HepG2 (cell line): Measurements from ENCODE around the gene HLF. TPM values are rescaled to one million over a fixed set of nuclear protein-coding genes. Genes with fewer than 3 reads are reported as not detected.

Experiments
- EEA1 ChIP-seq: sonication (generic); formaldehyde crosslinking; IDR thresholded peaks from 2 replicates; pipeline ENCODE4 v1.5.1; 2020; ENCODE audit warnings: mild to moderate bottlenecking, missing genetic modification reagents, borderline replicate concordance
- FOXP1 ChIP-seq, 2 experiments: fragments of 450-650 bp in 1 of 2; IDR thresholded peaks; 2 replicates each; pipeline ENCODE4 v1.6.1; 2017 to 2018; ENCODE audit warnings: antibody characterized with exemption in 1 of 2
- KMT2B ChIP-seq: IDR thresholded peaks from 2 replicates; pipeline ENCODE4 v1.6.1; 2016; ENCODE audit warnings: missing genetic modification reagents, missing compliant biosample characterization
- MTA1 ChIP-seq: sonication (generic); formaldehyde crosslinking; IDR thresholded peaks from 2 replicates; pipeline ENCODE4 v1.4.0; 2020; ENCODE audit warnings: missing genetic modification reagents, mild to moderate bottlenecking, borderline replicate concordance
- NBN ChIP-seq: fragments of 450-650 bp; conservative IDR thresholded peaks from 2 replicates; pipeline ENCODE4 v1.6.1; 2017
- NCOR1 ChIP-seq: fragments of 200-600 bp; sonication (generic); IDR thresholded peaks from 2 replicates; pipeline ENCODE4 v1.7.0; 2017; ENCODE audit warnings: antibody characterized with exemption, low read length, borderline replicate concordance
- POLR2G ChIP-seq: fragments of 200-400 bp; formaldehyde crosslinking; IDR thresholded peaks from 2 replicates; pipeline ENCODE4 v1.6.1; 2018; ENCODE audit warnings: mild to moderate bottlenecking, low read depth, low read length, moderate library complexity
- RBFOX2 ChIP-seq: fragments of 200-400 bp; formaldehyde crosslinking; IDR thresholded peaks from 2 replicates; pipeline ENCODE4 v1.6.1; 2017; ENCODE audit warnings: low read depth, mild to moderate bottlenecking, low read length
- RBM22 ChIP-seq: fragments of 200-400 bp; formaldehyde crosslinking; optimal IDR thresholded peaks from 2 replicates; pipeline ENCODE3; 2017; ENCODE audit warnings: mild to moderate bottlenecking, low read length, moderate library complexity
- SALL1 ChIP-seq: sonication (generic); formaldehyde crosslinking; IDR thresholded peaks from 2 replicates; pipeline ENCODE4 v1.8.0; 2022; ENCODE audit warnings: mild to moderate bottlenecking, missing genetic modification reagents
- WIZ ChIP-seq: sonication (generic); formaldehyde crosslinking; IDR thresholded peaks from 2 replicates; pipeline ENCODE4 v1.5.1; 2020; ENCODE audit warnings: mild to moderate bottlenecking, missing genetic modification reagents
- ZFP37 ChIP-seq: sonication (generic); formaldehyde crosslinking; IDR thresholded peaks from 2 replicates; pipeline ENCODE4 v1.4.0; 2020; ENCODE audit warnings: missing genetic modification reagents, borderline replicate concordance
- ZNF274 ChIP-seq: sonication (generic); formaldehyde crosslinking; IDR thresholded peaks from 2 replicates; pipeline ENCODE4 v1.5.1; 2020; ENCODE audit warnings: mild to moderate bottlenecking, missing genetic modification reagents
- ZNF619 ChIP-seq: sonication (generic); formaldehyde crosslinking; IDR thresholded peaks from 2 replicates; pipeline ENCODE4 v1.4.0; 2020; ENCODE audit warnings: mild to moderate bottlenecking, missing genetic modification reagents
- ZNF629 ChIP-seq: sonication (generic); formaldehyde crosslinking; conservative IDR thresholded peaks from 2 replicates; pipeline ENCODE4 v1.5.0; 2020; ENCODE audit warnings: missing genetic modification reagents
- ZSCAN22 ChIP-seq: sonication (generic); formaldehyde crosslinking; IDR thresholded peaks from 2 replicates; pipeline ENCODE4 v1.4.0; 2020; ENCODE audit warnings: mild to moderate bottlenecking, missing genetic modification reagents
- polyA plus RNA-seq, 8 experiments: library from polyadenylated mRNA; depleted of rRNA in 3 of 8; stranded (reverse) in 7 of 8; unstranded in 1 of 8; fragments of >200 nt; fragmentation: Illumina TruSeq in 4 of 8; extraction: Trizol in 4 of 8; gene quantifications; 2 replicates each; pipeline versions ENCODE4 v1.2.1 to v1.2.3, GENCODE V29; 2011 to 2016; ENCODE audit warnings: low read depth in 4 of 8, missing spikeins in 1 of 8, mixed read lengths in 1 of 8; ENCODE audit not compliant: insufficient read depth in 1 of 8
- total RNA-seq, 5 experiments: library from RNA; depleted of rRNA; stranded (reverse); fragments of >200 nt; fragmentation: Illumina TruSeq; extraction: Trizol; gene quantifications; 2 replicates each; pipeline ENCODE4 v1.2.3, GENCODE V29; 2016; ENCODE audit warnings: low read depth in 1 of 5
- TF ChIP-seq, protein P1 (sequence below): IDR thresholded peaks from 2 replicates; pipeline ENCODE4 v1.6.1; 2012; ENCODE audit warnings: inconsistent platforms
- TF ChIP-seq, protein P2 (sequence below): IDR thresholded peaks from 2 replicates; pipeline ENCODE4 v1.6.1; 2016; ENCODE audit warnings: low read depth, borderline replicate concordance
- TF ChIP-seq, protein P3 (sequence below): sonication (generic); formaldehyde crosslinking; IDR thresholded peaks from 2 replicates; pipeline ENCODE4 v1.9.0; 2022; ENCODE audit warnings: low read depth, missing genetic modification reagents
- TF ChIP-seq, protein P4 (sequence below): sonication (generic); formaldehyde crosslinking; conservative IDR thresholded peaks from 2 replicates; pipeline ENCODE4 v1.8.1; 2023; ENCODE audit warnings: missing genetic modification reagents
- TF ChIP-seq, protein P5 (sequence below): sonication (generic); IDR thresholded peaks from 2 replicates; pipeline ENCODE4 v1.6.1; 2016; ENCODE audit warnings: low read depth, borderline replicate concordance
- TF ChIP-seq, protein P6 (sequence below): sonication (generic); formaldehyde crosslinking; IDR thresholded peaks from 2 replicates; pipeline ENCODE4 v1.4.0; 2020; ENCODE audit warnings: missing genetic modification reagents, borderline replicate concordance

HLF gene
- total and polyA plus RNA-seq, 2 of the 13 experiments (the other 11 are each of a cell fraction or from before 2014, with no cell fraction given), result 202 to 346 TPM

DNA sequence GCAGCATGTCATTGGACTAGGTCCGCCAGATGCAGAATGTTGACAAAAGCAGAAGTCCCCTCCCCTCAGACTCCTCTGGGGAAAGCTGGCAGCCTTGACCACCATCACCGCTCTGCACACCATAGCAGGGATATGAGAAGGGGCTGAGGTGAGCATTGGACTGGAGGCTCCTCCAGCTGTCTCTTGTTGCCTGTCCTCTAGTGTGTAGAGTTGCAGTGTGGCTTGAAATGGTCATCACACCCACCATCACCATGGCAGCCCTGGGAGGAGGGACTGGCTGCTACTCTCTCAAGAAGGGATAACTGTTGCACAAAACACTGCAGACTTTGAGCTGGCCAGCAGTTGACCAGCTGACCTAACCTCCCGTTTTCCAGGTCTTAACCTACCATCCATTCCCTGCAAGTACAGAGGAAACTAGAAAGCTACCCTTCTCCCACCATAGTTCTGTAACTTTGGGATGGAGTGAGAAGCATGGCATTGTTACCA lies 38.3 kb downstream of the HLF start (continued):
- TF ChIP-seq, protein P1, sequence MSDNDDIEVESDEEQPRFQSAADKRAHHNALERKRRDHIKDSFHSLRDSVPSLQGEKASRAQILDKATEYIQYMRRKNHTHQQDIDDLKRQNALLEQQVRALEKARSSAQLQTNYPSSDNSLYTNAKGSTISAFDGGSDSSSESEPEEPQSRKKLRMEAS, result peak; percentile 12; the same call in 1 of the 2 replicates
- 0 out of 2 replicates have a peak, but pooled peaks have one; percentile 33 for TF ChIP-seq NCOR1
- TF ChIP-seq ZFP37 (CRISPR knock-in tag), result no peak
- TF ChIP-seq ZNF629 (CRISPR knock-in tag), result no peak
- peak; percentile 52 for TF ChIP-seq SALL1 (CRISPR knock-in tag)
- peak; percentile 37 for TF ChIP-seq RBM22
- peak; percentile 72; the same call in 1 of the 2 replicates for TF ChIP-seq EEA1 (CRISPR knock-in tag)
- no peak for TF ChIP-seq MTA1
- TF ChIP-seq POLR2G, result peak; percentile 29; the same call in 1 of the 2 replicates
- TF ChIP-seq WIZ (CRISPR knock-in tag), result 0 out of 2 replicates have a peak, but pooled peaks have one; percentile 74
- TF ChIP-seq KMT2B (CRISPR knock-in tag), result no peak
- 0 out of 2 replicates have a peak, but pooled peaks have one; percentile 52 for TF ChIP-seq ZNF274 (CRISPR knock-in tag)
- no peak for TF ChIP-seq ZSCAN22 (CRISPR knock-in tag)
- TF ChIP-seq, protein P2, sequence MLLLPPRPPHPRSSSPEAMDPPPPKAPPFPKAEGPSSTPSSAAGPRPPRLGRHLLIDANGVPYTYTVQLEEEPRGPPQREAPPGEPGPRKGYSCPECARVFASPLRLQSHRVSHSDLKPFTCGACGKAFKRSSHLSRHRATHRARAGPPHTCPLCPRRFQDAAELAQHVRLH (CRISPR knock-in tag), result no peak
- TF ChIP-seq NBN, result no peak
- TF ChIP-seq FOXP1 (IDR thresholded peaks at IDR 0.05), result no peak
- no peak for TF ChIP-seq FOXP1 (CRISPR knock-in tag; IDR thresholded peaks at IDR 0.05)
- TF ChIP-seq, protein P3, sequence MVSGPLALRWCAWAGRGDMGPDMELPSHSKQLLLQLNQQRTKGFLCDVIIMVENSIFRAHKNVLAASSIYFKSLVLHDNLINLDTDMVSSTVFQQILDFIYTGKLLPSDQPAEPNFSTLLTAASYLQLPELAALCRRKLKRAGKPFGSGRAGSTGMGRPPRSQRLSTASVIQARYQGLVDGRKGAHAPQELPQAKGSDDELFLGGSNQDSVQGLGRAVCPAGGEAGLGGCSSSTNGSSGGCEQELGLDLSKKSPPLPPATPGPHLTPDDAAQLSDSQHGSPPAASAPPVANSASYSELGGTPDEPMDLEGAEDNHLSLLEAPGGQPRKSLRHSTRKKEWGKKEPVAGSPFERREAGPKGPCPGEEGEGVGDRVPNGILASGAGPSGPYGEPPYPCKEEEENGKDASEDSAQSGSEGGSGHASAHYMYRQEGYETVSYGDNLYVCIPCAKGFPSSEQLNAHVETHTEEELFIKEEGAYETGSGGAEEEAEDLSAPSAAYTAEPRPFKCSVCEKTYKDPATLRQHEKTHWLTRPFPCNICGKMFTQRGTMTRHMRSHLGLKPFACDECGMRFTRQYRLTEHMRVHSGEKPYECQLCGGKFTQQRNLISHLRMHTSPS (CRISPR knock-in tag), result no peak
- TF ChIP-seq RBFOX2, result 0 out of 2 replicates have a peak, but pooled peaks have one; percentile 8
- TF ChIP-seq, protein P4, sequence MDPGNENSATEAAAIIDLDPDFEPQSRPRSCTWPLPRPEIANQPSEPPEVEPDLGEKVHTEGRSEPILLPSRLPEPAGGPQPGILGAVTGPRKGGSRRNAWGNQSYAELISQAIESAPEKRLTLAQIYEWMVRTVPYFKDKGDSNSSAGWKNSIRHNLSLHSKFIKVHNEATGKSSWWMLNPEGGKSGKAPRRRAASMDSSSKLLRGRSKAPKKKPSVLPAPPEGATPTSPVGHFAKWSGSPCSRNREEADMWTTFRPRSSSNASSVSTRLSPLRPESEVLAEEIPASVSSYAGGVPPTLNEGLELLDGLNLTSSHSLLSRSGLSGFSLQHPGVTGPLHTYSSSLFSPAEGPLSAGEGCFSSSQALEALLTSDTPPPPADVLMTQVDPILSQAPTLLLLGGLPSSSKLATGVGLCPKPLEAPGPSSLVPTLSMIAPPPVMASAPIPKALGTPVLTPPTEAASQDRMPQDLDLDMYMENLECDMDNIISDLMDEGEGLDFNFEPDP (CRISPR knock-in tag), result no peak
- TF ChIP-seq, protein P5, sequence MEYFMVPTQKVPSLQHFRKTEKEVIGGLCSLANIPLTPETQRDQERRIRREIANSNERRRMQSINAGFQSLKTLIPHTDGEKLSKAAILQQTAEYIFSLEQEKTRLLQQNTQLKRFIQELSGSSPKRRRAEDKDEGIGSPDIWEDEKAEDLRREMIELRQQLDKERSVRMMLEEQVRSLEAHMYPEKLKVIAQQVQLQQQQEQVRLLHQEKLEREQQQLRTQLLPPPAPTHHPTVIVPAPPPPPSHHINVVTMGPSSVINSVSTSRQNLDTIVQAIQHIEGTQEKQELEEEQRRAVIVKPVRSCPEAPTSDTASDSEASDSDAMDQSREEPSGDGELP, result peak; percentile 41; the same call in 1 of the 2 replicates
- TF ChIP-seq ZNF619 (CRISPR knock-in tag), result 0 out of 2 replicates have a peak, but pooled peaks have one; percentile 8
- TF ChIP-seq, protein P6, sequence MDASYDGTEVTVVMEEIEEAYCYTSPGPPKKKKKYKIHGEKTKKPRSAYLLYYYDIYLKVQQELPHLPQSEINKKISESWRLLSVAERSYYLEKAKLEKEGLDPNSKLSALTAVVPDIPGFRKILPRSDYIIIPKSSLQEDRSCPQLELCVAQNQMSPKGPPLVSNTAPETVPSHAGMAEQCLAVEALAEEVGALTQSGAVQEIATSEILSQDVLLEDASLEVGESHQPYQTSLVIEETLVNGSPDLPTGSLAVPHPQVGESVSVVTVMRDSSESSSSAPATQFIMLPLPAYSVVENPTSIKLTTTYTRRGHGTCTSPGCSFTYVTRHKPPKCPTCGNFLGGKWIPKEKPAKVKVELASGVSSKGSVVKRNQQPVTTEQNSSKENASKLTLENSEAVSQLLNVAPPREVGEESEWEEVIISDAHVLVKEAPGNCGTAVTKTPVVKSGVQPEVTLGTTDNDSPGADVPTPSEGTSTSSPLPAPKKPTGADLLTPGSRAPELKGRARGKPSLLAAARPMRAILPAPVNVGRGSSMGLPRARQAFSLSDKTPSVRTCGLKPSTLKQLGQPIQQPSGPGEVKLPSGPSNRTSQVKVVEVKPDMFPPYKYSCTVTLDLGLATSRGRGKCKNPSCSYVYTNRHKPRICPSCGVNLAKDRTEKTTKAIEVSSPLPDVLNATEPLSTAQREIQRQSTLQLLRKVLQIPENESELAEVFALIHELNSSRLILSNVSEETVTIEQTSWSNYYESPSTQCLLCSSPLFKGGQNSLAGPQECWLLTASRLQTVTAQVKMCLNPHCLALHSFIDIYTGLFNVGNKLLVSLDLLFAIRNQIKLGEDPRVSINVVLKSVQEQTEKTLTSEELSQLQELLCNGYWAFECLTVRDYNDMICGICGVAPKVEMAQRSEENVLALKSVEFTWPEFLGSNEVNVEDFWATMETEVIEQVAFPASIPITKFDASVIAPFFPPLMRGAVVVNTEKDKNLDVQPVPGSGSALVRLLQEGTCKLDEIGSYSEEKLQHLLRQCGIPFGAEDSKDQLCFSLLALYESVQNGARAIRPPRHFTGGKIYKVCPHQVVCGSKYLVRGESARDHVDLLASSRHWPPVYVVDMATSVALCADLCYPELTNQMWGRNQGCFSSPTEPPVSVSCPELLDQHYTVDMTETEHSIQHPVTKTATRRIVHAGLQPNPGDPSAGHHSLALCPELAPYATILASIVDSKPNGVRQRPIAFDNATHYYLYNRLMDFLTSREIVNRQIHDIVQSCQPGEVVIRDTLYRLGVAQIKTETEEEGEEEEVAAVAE (CRISPR knock-in tag), result 0 out of 2 replicates have a peak, but pooled peaks have one; percentile 22
